Endodermal cell (in vitro differentiated cells): ENCODE data around the gene GGN. TPM values are rescaled to one million over a fixed set of nuclear protein-coding genes. Genes with fewer than 3 reads are reported as not detected.

ENCODE experiments used
- DNase-seq: peaks from one replicate; pipeline ENCODE4 v3.0.0-alpha.2; 2017
- H3K27ac ChIP-seq: 2 replicates; pipeline ENCODE4 v1.5.1; 2013; ENCODE audit warnings: mild to moderate bottlenecking, low read depth, low read length, moderate library complexity
- H3K27me3 ChIP-seq: 2 replicates; pipeline ENCODE4 v1.6.1; 2013; ENCODE audit warnings: mild to moderate bottlenecking, low read length, moderate library complexity; ENCODE audit not compliant: insufficient read depth, control insufficient read depth, poor library complexity, severe bottlenecking
- H3K36me3 ChIP-seq: 2 replicates; pipeline ENCODE4 v1.7.0; 2013; ENCODE audit warnings: mild to moderate bottlenecking, low read length, moderate library complexity; ENCODE audit not compliant: control insufficient read depth, insufficient read depth
- H3K4me1 ChIP-seq: one replicate; pipeline ENCODE4 v1.7.0; 2013; ENCODE audit warnings: low read length; ENCODE audit not compliant: control insufficient read depth, insufficient read depth
- H3K4me3 ChIP-seq: 2 replicates; pipeline ENCODE4 v1.5.1; 2013; ENCODE audit warnings: mild to moderate bottlenecking, low read length, moderate library complexity
- H3K9ac ChIP-seq: 2 replicates; pipeline ENCODE4 v1.6.1; 2013; ENCODE audit warnings: mild to moderate bottlenecking, low read length, moderate library complexity; ENCODE audit not compliant: poor library complexity, severe bottlenecking; ENCODE audit errors: extremely low read depth
- H3K9me3 ChIP-seq: 2 replicates; pipeline ENCODE4 v1.6.1; 2013; ENCODE audit warnings: mild to moderate bottlenecking, low read length, moderate library complexity; ENCODE audit not compliant: control insufficient read depth
- H3K27ac Mint-ChIP-seq: 2 replicates; pipeline ENCODE4 v1.8.0; 2020; ENCODE audit warnings: mixed read lengths
- H3K27me3 Mint-ChIP-seq: 2 replicates; pipeline ENCODE4 v1.8.0; 2021; ENCODE audit warnings: mild to moderate bottlenecking, mixed read lengths; ENCODE audit not compliant: insufficient read depth
- H3K36me3 Mint-ChIP-seq: 2 replicates; pipeline ENCODE4 v1.8.0; 2020; ENCODE audit warnings: low read depth, mixed read lengths
- H3K4me1 Mint-ChIP-seq: 2 replicates; pipeline ENCODE4 v1.8.0; 2020; ENCODE audit warnings: mixed read lengths
- H3K4me3 Mint-ChIP-seq: 2 replicates; pipeline ENCODE4 v1.8.0; 2020; ENCODE audit warnings: mild to moderate bottlenecking, moderate library complexity, mixed read lengths
- H3K9me3 Mint-ChIP-seq: 2 replicates; pipeline ENCODE4 v1.8.0; 2020; ENCODE audit warnings: mild to moderate bottlenecking, mixed read lengths
- WGBS, 2 experiments: methylation state at CpG; one replicate each; pipeline versions ENCODE4 v1.1.5 to v1.1.7; 2013; ENCODE audit warnings: missing lambda C conversion rate in 2 of 2, mixed read lengths in 1 of 2; ENCODE audit not compliant: insufficient coverage in 1 of 2, insufficient read length in 1 of 2; 5-methylcytosine and 5-hydroxymethylcytosine counted together
- total RNA-seq, 2 donors: library from RNA; stranded (reverse); fragmentation: NEBNext Ultra II Directional in 1 of 2; extraction: Animal tissue kit (Norgen Biotek cat#: 25700) in 1 of 2; gene quantifications; 2 replicates in 1 of 2; 3 replicates in 1 of 2; pipeline ENCODE4 v1.2.1, GENCODE V29; 2021
- TF ChIP-seq, protein P1 (sequence below): fragments of 200-600 bp; sonication (generic); conservative IDR thresholded peaks from 2 replicates; pipeline ENCODE4 v1.5.0; 2021; ENCODE audit warnings: antibody characterized with exemption, mild to moderate bottlenecking

Gene GGN
- total RNA-seq, 2 donors from 2014 or later: 0.99 to 2.1 TPM

DNA sequence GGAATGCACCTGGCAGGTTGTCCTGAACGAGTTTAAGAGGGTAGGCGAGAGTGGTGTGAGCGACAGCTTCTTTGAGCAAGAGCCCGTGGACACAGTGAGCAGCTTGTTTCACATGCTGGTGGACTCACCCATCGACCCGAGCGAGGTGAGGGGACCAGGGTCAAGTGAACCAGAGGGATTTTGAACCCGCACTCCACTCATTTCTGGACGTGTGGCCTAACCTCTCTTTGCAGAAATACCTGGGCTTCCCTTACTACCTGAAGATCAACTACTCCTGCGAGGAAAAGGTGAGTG is 50.5 kb downstream of the GGN start:
- H3K4me3 ChIP-seq: peak overlapping the region; percentile 89
- Mint-ChIP-seq H3K36me3 (no peaks in the 10 kb centered on the region), H3K27me3 (peaks cover 1% of the 10 kb centered on the region), H3K27ac (peak overlapping the region; percentile 64), H3K4me1 (peaks cover 9% of the 10 kb centered on the region), H3K9me3 (no peaks in the 10 kb centered on the region), H3K4me3 (peak overlapping the region; percentile 73)
- no peaks in the 10 kb centered on the region for H3K9me3 ChIP-seq
- no peak overlapping the region for H3K9ac ChIP-seq
- DNase-seq: no peak
- TF ChIP-seq, protein P1, sequence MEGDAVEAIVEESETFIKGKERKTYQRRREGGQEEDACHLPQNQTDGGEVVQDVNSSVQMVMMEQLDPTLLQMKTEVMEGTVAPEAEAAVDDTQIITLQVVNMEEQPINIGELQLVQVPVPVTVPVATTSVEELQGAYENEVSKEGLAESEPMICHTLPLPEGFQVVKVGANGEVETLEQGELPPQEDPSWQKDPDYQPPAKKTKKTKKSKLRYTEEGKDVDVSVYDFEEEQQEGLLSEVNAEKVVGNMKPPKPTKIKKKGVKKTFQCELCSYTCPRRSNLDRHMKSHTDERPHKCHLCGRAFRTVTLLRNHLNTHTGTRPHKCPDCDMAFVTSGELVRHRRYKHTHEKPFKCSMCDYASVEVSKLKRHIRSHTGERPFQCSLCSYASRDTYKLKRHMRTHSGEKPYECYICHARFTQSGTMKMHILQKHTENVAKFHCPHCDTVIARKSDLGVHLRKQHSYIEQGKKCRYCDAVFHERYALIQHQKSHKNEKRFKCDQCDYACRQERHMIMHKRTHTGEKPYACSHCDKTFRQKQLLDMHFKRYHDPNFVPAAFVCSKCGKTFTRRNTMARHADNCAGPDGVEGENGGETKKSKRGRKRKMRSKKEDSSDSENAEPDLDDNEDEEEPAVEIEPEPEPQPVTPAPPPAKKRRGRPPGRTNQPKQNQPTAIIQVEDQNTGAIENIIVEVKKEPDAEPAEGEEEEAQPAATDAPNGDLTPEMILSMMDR: no peak
- WGBS, 2 experiments: 69 to 74% methylated on average over 9 to 10 of the region's 10 CpGs
- no peaks in the 10 kb centered on the region for H3K36me3 ChIP-seq
- no peaks in the 10 kb centered on the region for H3K4me1 ChIP-seq
- no peak overlapping the region for H3K27ac ChIP-seq
- no peaks in the 10 kb centered on the region for H3K27me3 ChIP-seq

GRCh38 chr19:38336638-38337359 is 51.0 kb downstream of the GGN start:
- peak; percentile 99 for DNase-seq
- peak overlapping the region; percentile 73 for H3K4me3 Mint-ChIP-seq
- H3K9me3 ChIP-seq: no peaks in the 10 kb centered on the region
- peaks cover 9% of the 10 kb centered on the region for H3K4me1 Mint-ChIP-seq
- peak overlapping the region; percentile 89 for H3K4me3 ChIP-seq
- no peaks in the 10 kb centered on the region for H3K36me3 ChIP-seq
- WGBS, 2 experiments: 9 to 16% methylated on average over 25 to 41 of the region's 41 CpGs
- H3K27ac ChIP-seq: peak overlapping the region; percentile 70
- TF ChIP-seq, protein P1: no peak
- H3K36me3 Mint-ChIP-seq: no peaks in the 10 kb centered on the region
- peaks cover 1% of the 10 kb centered on the region for H3K27me3 Mint-ChIP-seq
- no peak overlapping the region for H3K9ac ChIP-seq
- H3K4me1 ChIP-seq: no peaks in the 10 kb centered on the region
- no peaks in the 10 kb centered on the region for H3K9me3 Mint-ChIP-seq
- H3K27me3 ChIP-seq: no peaks in the 10 kb centered on the region
- H3K27ac Mint-ChIP-seq: peak overlapping the region; percentile 69

GRCh38 chr19:38335949-38336637 is 51.7 kb downstream of the GGN start:
- H3K4me1 ChIP-seq: no peaks in the 10 kb centered on the region
- H3K27ac ChIP-seq: peak overlapping the region; percentile 70
- peak overlapping the region; percentile 73 for H3K4me3 Mint-ChIP-seq
- 0 to 1% methylated on average over 33 to 52 of the region's 52 CpGs for WGBS, 2 experiments
- peaks cover 1% of the 10 kb centered on the region for H3K27me3 Mint-ChIP-seq
- no peaks in the 10 kb centered on the region for H3K27me3 ChIP-seq
- TF ChIP-seq, protein P1: no peak
- peak overlapping the region; percentile 69 for H3K27ac Mint-ChIP-seq
- no peak overlapping the region for H3K9ac ChIP-seq
- H3K9me3 Mint-ChIP-seq: no peaks in the 10 kb centered on the region
- peaks cover 9% of the 10 kb centered on the region for H3K4me1 Mint-ChIP-seq
- peak overlapping the region; percentile 89 for H3K4me3 ChIP-seq
- H3K36me3 Mint-ChIP-seq: no peaks in the 10 kb centered on the region
- DNase-seq: peak; percentile 98
- H3K9me3 ChIP-seq: no peaks in the 10 kb centered on the region
- H3K36me3 ChIP-seq: no peaks in the 10 kb centered on the region

Other genes with a start within 250 kb of the GGN start
- gene DPF1, start 163.8 kb downstream of the GGN start, total RNA-seq: 1 to 10 TPM; 3.3 to 4.5 TPM
- 10 to 100 TPM in 1 of 2 donors, 1 to 10 TPM in 1; 8.6 to 13.8 TPM for gene PPP1R14A, start 131.7 kb downstream of the GGN start, total RNA-seq
- 100 to 1,000 TPM; 415 to 487 TPM for gene SPINT2, start 123.5 kb downstream of the GGN start, total RNA-seq
- 10 to 100 TPM in 1 of 2 donors, 1 to 10 TPM in 1; 2.9 to 13.2 TPM for gene C19orf33, start 83.8 kb downstream of the GGN start, total RNA-seq
- 10 to 100 TPM; 68.6 to 74.6 TPM for gene YIF1B, start 72.1 kb downstream of the GGN start, total RNA-seq
- 1 to 10 TPM; 5.1 to 8.9 TPM for gene KCNK6, start 68.2 kb downstream of the GGN start, total RNA-seq
- 1 to 10 TPM; 2.5 to 8.9 TPM for gene CATSPERG, start 52.2 kb downstream of the GGN start, total RNA-seq
- gene PSMD8, start 13.5 kb downstream of the GGN start, total RNA-seq: 100 to 1,000 TPM; 168 to 178 TPM
- gene SPRED3, start 663 bp upstream of the GGN start, total RNA-seq: 1 to 10 TPM; 5.3 to 10.0 TPM
- 10 to 100 TPM in 1 of 2 donors, 1 to 10 TPM in 1; 8.6 to 13.7 TPM for gene FAM98C, start 15.1 kb upstream of the GGN start, total RNA-seq
- under 1 TPM in 1 of 2 donors, not detected in 1; 0.09 TPM for gene RASGRP4, start 38.2 kb upstream of the GGN start, total RNA-seq
- gene RYR1, start 45.7 kb upstream of the GGN start, total RNA-seq: 1 to 10 TPM in 1 of 2 donors, under 1 TPM in 1; 0.84 to 3.3 TPM
- 10 to 100 TPM; 12.3 to 17.8 TPM for gene MAP4K1, start 229.9 kb upstream of the GGN start, total RNA-seq
- gene EIF3K, start 231.2 kb upstream of the GGN start, total RNA-seq: 100 to 1,000 TPM; 303 to 334 TPM